Activated CD8-positive, alpha-beta memory T cell treated with anti-CD3 and anti-CD28 coated beads for 24 hours (primary cell): ENCODE results near the gene SLC16A2.

Source experiments
- DNase-seq: peaks from one replicate; pipeline ENCODE4 v3.0.0-alpha.2; 2020

The SLC16A2 gene

GRCh38 chrX:74421036-74421739, at the start of gene SLC16A2:
Gene SLC16A2, plus strand, starts transcription at chrX:74421493. Its CDS starts 145 bp downstream, at chrX:74421638.
- peak; percentile 67 for DNase-seq

GRCh38 chrX:74372272-74372671, 49.0 kb upstream of the SLC16A2 start:
- no peak for DNase-seq

GRCh38 chrX:74377282-74377681, 44.0 kb upstream of the SLC16A2 start:
- DNase-seq = no peak

- DNase-seq = peak; percentile 75
These were observed 38.7 kb upstream of the SLC16A2 start for GRCh38 chrX:74382613-74383012.

GRCh38 chrX:74383611-74384010, 37.7 kb upstream of the SLC16A2 start:
- DNase-seq = no peak

GRCh38 chrX:74389016-74389722, 32.1 kb upstream of the SLC16A2 start:
- no peak for DNase-seq

- DNase-seq = no peak
These were observed 25.7 kb upstream of the SLC16A2 start for GRCh38 chrX:74395556-74395955.

GRCh38 chrX:74405973-74406489, 15.3 kb upstream of the SLC16A2 start:
- no peak for DNase-seq

GRCh38 chrX:74408304-74408703, 13.0 kb upstream of the SLC16A2 start:
- DNase-seq = no peak

- DNase-seq = peak; percentile 61
These were observed 1.5 kb upstream of the SLC16A2 start for GRCh38 chrX:74419864-74420195.

- DNase-seq = peak; percentile 62
These were observed 877 bp upstream of the SLC16A2 start for GRCh38 chrX:74420196-74421035.

GRCh38 chrX:74421740-74422352, 553 bp downstream of the SLC16A2 start:
- peak; percentile 59 for DNase-seq

- peak; percentile 59 for DNase-seq
These were observed 1.4 kb downstream of the SLC16A2 start for GRCh38 chrX:74422576-74423288.

GRCh38 chrX:74423289-74423998, 2.2 kb downstream of the SLC16A2 start:
- DNase-seq = no peak

- DNase-seq = no peak
These were observed 4.8 kb downstream of the SLC16A2 start for GRCh38 chrX:74426071-74426470.

GRCh38 chrX:74426615-74427014, 5.3 kb downstream of the SLC16A2 start:
- DNase-seq = no peak

- no peak for DNase-seq
These were observed 10.5 kb downstream of the SLC16A2 start for GRCh38 chrX:74431797-74432196.

- DNase-seq = no peak
These were observed 13.0 kb downstream of the SLC16A2 start for GRCh38 chrX:74434336-74434735.

GRCh38 chrX:74437530-74437929, 16.2 kb downstream of the SLC16A2 start:
- no peak for DNase-seq

GRCh38 chrX:74438764-74439163, 17.5 kb downstream of the SLC16A2 start:
- DNase-seq = no peak

- no peak for DNase-seq
These were observed 23.8 kb downstream of the SLC16A2 start for GRCh38 chrX:74445099-74445498.

GRCh38 chrX:74446876-74447275, 25.6 kb downstream of the SLC16A2 start:
- no peak for DNase-seq
